Cardiac ventricle fibroblast (primary cell): Measurements from ENCODE around the gene MIS18A. TPM values are rescaled to one million over a fixed set of nuclear protein-coding genes. Genes with fewer than 3 reads are reported as not detected.

Experiments used
- total RNA-seq: library from RNA; depleted of rRNA; stranded (reverse); fragments of >200 nt; gene quantifications from 2 replicates; pipeline ENCODE4 v1.2.3, GENCODE V29; 2015

Gene MIS18A
- total RNA-seq: 2.6 and 4.5 TPM in 2 replicates

DNA sequence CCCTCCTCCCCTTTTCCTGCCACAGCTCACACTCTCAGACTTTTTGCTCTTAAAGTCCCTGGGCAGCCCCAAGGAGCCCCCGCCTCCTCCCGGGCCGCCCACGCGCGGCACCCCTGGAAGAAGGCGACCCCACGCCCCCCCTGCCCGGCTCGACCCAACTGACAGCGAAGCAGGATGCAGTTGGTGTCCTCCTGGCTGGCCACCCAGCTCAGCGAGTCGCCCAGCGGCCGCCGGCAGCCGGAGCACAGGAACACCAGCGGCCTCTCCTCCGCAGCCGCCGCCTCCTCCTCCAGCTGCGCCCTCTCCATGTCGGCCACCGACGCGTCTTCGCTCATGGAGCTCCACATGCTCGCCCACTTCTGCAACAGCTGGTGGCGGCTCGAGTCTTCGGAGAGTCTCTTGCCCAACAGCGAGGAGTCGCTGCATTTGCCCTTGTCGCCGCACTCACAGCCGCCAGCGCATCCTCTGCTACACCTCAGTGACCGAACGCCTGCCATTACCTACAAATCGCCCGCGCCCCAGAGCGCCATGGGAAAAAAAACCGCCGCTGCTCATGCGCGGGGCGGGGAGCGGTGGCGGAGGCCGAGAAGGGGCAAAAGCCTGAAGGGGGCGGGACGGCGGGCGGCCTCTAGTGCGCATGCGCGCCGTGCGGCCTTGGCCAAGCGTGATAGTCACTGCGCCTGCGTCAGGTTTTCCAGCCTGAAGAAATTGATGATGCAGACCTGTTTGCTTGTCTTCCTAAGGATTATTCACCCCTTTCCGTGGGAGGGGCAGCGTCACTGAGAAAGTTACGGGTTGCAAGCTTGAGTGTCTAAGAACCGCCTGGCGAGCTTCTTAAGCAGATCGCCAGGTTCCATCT, at the start of gene MIS18A:
MIS18A (minus strand) TSS at position 532 of the 859 bp plus-strand sequence; CDS start at position 497, 35 bp downstream.

DNA sequence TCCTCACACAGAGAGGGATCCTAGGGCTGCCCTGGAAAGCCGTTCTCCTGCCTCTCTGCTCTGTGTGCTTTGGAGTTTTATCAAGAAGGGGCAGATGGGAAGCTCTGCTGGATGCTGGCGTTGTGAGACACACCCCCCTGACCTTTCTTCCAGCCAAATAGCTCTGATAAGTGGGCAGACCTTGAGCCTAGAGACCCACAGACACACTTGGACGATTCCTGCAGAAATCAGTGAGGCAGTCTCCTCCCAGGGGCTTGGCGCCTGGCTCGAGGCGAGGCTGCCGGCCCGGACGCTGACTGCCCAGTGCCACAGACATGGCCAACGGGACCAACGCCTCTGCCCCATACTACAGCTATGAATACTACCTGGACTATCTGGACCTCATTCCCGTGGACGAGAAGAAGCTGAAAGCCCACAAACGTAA, 19.8 kb upstream of the MIS18A start, which contains the start of gene MRAP:
MRAP (plus strand) TSS at position 198 of the 424 bp plus-strand sequence; CDS start at position 315, 117 bp downstream.

Other genes starting within 250 kb of the MIS18A start
- 5.3 and 8.5 TPM in 2 replicates for gene MRAP, start 19.8 kb upstream of the MIS18A start, total RNA-seq
- gene URB1, start 114.0 kb upstream of the MIS18A start, total RNA-seq: 17.4 and 18.7 TPM in 2 replicates
- 25.0 and 26.0 TPM in 2 replicates for gene EVA1C, start 133.7 kb upstream of the MIS18A start, total RNA-seq